SKM-1 treated with dmso at 0.1 percent for 144 hours (cell line): ENCODE results near the gene HBE1.
A peak's percentile ranks its signal among the peaks of the same experiment; 100 is the strongest.
"Not testable (repeated sequence)": the region's sequence is repeated elsewhere in the genome, so short reads cannot be mapped to it uniquely, and the experiment has no call there.

Experiments
- DNase-seq: peaks from one replicate; lab custom pipeline; 2025; ENCODE audit not compliant: unreplicated experiment; lab: John Stamatoyannopoulos, UW

The HBE1 gene

DNA sequence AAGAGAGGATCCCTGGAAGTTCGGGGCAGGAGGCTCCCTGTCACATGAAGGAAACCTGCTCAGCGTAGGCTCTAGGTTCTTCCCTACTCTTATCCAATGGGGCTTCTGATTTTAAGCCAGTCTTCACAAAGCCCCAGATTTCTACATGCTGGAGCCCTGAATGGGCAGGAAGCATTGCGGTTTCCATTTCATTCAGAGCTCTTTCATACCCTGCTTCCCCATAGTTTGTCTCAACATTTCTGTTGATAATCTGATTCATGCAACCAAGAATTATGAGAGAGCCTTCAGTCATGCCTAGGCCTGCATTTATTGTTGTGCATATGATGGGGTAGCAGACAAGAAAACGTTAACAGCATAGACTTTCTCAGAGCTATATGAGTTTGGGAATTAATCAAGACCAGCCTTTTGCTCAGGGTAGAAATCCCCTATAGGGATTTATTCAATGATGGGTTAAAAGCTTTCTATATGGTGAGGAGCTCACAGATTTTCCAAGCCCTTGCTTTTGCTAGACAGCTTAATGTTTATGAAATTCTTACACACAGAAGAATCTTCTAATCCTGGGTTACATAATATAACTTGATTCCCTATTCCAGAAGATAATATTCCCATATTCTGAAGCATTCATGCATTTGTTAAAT lies 16.1 kb upstream of the HBE1 start:
- DNase-seq = no peak

DNA sequence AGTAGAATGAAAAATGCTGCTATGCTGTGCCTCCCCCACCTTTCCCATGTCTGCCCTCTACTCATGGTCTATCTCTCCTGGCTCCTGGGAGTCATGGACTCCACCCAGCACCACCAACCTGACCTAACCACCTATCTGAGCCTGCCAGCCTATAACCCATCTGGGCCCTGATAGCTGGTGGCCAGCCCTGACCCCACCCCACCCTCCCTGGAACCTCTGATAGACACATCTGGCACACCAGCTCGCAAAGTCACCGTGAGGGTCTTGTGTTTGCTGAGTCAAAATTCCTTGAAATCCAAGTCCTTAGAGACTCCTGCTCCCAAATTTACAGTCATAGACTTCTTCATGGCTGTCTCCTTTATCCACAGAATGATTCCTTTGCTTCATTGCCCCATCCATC lies 14.9 kb upstream of the HBE1 start:
- no peak for DNase-seq

DNA sequence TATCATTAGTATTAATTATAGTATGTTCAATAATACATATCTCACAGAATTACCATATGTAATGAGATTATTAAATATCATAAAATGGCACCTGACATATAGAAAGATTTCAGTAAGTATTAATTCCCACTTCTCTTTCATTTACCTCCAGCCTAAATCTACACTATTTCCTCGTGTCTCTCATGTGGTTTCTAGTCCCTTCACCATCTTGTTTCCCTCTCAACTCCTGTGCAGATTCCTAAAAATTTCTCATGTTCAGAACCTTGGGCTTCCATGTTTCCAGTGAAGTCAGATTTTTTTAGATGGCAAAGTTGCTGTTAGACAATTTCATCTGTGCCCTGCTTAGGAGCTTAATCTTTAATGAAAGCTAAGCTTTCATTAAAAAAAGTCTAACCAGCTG lies 14.1 kb upstream of the HBE1 start:
- no peak for DNase-seq

DNA sequence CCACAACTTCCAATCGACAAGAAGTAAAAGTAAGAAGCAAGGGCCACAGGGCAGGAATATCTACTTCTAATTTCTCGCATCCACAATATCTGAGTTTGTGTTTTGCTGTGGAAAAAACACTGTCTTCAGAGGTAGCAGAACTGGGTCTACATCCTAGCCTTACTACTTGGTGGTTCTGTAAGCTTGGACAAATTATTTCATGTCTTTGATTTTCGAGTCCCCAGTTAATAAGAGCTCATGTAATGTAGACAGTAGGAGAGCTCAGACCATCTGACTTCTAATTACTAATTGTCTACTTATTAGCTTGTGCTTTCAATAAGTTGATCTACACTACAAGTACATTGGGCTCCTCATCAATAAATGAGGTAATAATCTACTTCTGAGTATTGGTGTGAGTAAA lies 13.3 kb upstream of the HBE1 start:
- DNase-seq = no peak

DNA sequence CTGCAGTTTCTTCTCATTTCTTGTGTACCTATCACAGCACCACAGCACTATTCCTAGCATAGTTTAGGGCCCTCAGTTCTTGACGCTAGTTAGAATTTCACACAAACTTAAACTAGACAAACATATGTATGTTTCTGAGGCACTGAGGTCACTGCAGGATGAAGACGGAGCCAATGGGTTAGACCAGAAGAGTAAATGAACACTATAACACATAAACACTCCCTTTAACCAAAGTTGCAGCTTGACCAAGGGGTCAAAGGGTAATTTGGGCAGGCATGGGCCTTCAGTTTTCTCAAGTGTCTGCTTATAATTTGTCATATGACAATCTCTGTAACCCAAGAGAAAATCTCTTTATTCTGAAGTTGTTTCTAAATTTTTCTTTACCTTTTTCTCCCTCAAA lies 12.9 kb upstream of the HBE1 start:
- no peak for DNase-seq

DNA sequence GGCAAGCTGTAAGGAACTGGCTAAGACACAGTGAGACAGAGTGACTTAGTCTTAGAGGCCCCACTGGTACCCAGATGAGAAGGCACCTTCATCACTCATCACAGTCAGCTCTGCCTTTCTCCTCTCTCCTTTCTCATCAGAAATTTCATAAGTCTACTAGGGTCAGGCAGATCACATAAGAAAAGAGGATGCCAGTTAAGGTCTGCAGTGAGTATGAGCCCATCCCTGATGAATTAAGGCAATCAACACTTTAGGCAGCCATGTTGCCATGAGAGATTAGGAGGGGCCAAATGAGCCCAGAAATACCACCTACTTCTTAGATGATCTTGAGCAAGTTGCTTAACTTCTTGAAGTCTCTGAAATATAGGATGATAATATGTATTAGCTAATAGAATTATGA lies 11.9 kb upstream of the HBE1 start:
- no peak for DNase-seq

DNA sequence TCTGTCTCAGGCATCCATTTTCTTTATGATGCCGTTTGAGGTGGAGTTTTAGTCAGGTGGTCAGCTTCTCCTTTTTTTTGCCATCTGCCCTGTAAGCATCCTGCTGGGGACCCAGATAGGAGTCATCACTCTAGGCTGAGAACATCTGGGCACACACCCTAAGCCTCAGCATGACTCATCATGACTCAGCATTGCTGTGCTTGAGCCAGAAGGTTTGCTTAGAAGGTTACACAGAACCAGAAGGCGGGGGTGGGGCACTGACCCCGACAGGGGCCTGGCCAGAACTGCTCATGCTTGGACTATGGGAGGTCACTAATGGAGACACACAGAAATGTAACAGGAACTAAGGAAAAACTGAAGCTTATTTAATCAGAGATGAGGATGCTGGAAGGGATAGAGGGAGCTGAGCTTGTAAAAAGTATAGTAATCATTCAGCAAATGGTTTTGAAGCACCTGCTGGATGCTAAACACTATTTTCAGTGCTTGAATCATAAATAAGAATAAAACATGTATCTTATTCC lies 10.9 kb upstream of the HBE1 start:
- peak; percentile 76 for DNase-seq

DNA sequence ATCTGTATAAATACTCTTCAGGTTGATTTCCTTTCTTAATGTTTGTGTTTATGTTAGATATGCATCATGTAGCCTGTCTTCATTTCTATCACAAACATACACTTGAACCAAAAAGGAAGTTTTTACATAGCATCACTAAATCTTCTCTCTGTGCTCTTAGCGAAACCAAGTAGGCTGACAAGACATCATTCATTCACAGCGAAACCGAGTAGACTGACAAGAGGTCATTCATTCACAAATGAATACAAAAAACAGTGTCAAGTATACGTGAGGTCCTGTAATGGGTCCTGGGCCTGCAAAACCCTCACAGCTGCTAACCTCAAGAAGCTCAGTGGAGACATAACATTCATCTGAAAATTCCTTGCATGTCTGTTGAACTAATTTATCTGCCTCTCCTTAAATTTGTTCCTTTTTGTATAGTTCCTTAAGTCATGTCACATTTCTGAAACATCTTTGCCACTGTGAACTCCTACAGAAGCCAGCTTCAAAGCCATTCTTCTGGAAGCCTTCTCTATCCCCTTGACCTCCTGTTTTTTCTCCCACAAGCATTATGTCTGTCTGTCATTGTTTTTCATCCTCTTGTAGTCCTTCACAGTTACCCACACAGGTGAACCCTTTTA lies 9.8 kb upstream of the HBE1 start:
- DNase-seq = no peak

DNA sequence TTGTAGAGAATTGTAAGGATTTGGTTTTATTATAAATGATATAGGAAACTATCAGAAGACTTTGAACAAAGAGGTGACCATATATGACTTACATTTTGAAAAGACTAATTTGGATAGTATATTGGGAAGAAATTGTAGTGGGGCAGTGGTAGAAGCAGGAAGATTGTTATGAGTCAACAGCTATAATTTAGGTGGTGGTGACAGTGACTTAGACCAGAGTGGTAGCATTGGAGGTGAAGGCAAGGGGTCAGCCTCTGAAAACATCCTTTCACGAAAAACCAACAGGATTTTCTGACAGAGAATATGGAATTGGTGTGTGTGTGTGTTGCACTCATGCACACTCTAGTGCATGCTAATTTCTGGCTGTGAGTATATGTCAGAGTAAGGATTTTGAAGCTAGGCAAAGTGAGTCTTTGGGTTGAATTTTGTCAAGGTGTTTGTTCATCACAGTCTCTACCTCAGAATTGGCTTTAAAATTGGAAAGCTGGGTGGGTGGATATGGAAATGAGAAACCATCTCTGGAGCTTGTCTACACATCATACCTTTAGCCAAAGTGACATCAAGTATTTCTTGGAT lies 8.2 kb upstream of the HBE1 start:
- no peak for DNase-seq

DNA sequence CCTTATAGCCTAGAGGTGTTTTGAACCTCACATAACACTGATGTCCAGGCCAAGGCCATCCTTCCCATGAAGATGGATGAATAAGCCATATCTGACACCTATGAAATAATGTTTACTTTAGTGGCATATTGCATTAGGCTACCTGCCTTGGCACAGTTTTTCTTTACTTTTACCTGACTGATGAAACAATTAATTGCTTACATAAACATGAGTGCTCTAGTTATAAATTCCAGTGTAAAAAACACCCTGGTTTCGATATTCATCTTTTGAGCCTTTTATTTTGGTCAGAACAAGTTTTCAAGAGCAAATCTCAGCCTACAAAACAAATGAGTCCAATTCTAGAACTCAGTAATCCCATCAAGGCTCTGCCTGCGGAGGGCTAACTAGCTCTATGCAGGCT lies 7.0 kb upstream of the HBE1 start:
- DNase-seq = no peak

DNA sequence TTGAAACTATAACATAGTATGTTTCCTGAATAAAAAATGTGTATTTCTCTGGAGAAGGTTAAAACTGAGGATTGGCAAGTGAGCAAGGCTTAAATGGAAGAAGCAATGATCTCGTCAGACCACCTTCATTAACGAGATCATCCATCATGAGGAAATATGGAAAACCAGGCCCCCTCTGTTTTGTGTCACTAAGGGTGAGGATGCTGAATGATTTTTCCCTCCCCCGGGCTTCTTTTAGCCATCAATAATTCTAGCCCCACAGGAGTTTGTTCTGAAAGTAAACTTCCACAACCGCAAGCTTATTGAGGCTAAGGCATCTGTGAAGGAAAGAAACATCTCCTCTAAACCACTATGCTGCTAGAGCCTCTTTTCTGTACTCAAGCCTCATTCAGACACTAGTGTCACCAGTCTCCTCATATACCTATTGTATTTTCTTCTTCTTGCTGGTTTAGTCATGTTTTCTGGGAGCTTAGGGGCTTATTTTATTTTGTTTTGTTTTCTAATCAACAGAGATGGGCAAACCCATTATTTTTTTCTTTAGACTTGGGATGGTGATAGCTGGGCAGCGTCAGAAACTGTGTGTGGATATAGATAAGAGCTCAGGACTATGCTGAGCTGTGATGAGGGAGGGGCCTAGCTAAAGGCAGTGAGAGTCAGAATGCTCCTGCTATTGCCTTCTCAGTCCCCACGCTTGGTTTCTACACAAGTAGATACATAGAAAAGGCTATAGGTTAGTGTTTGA lies 5.8 kb upstream of the HBE1 start:
- DNase-seq = no peak

DNA sequence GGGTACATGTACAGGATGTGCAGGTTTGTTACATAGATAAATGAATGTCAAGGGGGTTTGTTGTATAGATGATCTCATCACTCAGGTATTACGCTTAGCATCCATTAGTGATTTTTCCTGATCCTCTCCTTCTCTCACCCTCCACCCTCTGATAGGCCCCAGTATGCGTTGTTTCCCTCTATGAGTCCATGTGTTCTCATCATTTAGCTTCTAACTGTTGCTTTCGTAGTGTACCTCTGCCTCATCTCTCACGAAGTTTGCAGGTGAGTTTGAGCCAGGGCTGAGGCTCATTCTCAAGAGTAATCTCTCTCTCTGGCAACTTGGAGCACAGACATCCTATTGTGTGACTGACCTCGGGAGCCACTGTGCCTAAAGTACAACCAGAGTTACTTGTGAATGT lies 4.7 kb upstream of the HBE1 start:
- DNase-seq = no peak

DNA sequence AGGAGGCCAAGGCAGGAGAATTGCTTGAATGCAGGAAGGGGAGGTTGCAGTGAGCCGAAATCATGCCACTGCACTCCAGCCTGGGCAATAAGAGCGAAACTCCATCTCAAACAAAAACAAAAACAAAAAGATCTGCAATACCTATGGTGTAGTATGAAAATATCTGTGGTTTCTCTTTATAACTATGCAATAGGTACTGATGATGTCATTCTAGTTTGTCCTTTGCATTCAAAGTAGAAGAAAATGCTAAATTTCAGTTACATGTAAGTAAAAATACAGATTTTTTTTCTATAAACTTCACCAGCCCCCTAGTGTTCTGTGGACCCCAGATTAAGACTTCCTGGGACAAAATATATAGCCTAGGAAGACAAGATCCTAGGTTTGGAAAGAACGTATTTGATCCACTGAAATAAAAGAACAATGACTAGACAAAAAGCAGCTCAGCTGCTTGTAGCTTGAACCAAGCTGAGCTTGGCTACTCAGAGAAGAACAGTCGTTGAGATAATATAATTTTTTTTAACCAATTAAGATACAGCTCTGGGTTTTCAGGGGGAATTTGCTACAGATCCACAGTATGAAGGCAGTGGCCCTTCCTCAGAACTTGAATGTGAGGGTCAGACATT lies 2.8 kb upstream of the HBE1 start:
- no peak for DNase-seq

DNA sequence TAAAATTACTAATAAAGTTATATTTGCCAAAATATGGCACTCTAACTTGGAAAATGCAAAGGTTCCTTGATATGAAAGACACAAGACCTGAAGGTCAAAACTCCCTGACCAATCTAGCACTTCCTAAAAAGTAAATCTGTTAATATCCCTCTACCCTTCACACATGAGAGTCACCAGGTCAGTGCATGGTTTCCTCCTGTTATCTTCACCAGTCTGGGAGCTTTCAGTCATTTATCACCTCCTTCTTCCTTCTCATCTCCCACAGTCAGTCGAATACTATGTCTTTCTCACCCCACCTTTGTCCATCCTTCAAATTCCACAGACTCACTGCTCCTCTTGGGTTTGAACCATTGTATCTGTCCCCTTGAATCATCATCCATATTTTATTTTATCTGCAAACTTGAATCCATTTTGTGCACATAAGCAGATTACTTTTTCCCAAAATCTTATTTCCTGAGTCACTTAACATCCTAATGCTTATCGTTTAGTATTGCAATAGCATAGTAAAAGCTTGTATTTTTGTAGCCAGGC lies 2.6 kb downstream of the HBE1 start:
- DNase-seq = no peak

DNA sequence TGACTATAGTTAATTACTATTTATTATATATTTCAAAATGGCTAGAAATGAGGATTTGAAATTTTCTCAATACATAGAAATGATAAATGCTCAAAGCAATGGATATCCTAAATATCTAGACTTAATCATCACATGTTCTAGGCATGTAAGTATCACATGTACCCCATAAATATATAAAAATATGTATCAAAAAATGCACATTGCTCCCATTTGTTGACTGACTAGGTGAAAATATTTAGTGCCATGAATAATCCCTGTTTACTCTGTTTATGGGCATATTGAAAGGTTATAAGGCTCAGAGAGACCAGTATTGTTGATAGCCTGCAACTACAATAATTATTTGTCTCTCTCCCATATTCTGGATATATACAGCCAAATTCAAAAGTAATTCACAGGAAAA lies 3.1 kb downstream of the HBE1 start:
- no peak for DNase-seq

DNA sequence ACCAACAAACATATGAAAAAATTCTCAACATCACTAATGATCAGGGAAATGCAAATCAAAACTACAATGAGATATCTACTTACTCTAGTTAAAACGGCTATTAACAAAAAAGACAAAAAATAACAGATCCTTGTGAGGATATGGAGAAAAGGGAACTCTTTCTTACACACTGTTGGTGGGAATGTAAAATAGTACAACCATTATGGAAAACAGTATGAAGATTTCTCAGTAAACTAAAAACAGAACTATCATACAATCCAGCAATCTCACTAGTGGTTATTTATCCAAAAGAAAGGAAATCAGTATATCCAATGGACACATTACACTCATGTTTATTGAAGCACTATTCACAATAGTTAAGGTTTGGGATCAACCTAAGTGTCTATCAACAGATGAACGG lies 3.9 kb downstream of the HBE1 start:
- DNase-seq = no peak

DNA sequence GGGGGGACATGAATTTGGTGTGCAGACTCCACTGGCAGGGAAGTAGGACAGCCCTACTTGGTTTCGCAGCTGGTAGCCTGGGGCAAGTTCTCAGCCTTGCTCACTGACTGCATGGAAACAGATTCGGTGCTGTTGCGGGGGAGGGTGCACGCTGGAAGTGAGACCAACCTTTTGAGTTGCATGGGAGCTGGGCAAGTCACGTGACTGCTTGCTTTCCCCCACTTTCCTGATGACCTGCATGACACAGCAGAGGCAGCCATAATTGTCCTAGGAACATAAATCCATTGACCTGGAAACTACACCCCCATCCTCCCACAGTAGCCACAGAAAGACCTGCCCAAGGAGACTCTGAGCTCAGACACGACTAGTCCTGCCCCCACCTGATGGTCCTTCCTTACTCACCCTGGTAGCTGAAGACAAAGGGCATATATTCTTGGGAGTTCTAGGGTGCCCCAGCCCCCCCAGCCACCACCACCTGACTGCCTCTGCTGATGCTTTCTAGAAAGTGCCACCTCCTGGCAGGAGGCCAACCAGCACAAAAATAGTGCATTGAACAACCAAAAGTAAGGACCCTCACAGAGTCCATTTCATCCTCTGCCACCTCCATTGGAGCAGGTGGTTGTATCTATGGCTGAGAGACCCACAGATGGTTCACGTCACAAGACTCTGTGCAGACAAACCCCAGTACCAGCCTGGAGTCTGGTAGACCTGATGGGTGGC lies 11.0 kb downstream of the HBE1 start:
- DNase-seq = no peak

DNA sequence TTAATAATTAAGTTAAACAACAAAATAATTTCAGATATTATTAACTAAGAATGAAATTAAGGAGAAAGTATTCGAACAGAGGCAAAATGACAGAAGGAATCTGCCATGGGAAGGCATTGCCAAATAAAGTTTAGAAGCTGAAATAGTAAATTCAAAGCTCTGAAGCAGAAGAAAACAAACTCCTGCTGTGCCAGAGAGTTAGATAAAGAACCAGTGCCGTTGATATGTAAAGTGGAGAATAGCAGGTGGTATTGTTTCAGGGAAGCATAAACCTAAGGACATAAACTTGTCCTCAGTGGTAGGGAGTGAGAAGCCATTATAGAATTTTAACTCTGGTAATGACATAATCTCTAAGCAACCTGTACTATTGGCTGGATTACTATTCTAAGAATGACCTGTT lies 12.4 kb downstream of the HBE1 start:
- no peak for DNase-seq

DNA sequence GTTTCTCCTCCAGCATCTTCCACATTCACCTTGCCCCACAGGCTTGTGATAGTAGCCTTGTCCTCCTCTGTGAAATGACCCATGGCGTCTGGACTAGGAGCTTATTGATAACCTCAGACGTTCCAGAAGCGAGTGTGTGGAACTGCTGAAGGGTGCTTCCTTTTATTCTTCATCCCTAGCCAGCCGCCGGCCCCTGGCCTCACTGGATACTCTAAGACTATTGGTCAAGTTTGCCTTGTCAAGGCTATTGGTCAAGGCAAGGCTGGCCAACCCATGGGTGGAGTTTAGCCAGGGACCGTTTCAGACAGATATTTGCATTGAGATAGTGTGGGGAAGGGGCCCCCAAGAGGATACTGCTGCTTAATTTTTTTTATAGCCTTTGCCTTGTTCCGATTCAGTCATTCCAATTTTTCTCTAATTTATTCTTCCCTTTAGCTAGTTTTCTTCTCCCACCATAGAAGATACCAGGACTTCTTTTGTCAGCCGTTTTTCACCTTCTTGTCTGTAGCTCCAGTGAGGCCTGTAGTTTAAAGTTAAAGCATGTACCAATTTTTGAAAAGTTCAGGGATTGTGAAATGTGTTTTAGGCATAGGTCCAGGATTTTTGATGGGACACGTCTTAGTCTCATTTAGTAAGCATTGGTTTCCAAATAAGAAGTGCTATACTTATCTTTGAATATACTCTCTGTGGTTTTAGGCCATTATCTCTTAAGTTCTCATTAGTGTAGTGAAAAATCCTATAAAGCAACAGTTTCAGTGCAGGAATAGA lies 14.9 kb downstream of the HBE1 start, which contains the start of gene HBG2:
Gene HBG2, minus strand, starts transcription at position 136 of the 768 bp plus-strand sequence. Its CDS starts 53 bp downstream, at position 83.
- not testable (repeated sequence) for DNase-seq

DNA sequence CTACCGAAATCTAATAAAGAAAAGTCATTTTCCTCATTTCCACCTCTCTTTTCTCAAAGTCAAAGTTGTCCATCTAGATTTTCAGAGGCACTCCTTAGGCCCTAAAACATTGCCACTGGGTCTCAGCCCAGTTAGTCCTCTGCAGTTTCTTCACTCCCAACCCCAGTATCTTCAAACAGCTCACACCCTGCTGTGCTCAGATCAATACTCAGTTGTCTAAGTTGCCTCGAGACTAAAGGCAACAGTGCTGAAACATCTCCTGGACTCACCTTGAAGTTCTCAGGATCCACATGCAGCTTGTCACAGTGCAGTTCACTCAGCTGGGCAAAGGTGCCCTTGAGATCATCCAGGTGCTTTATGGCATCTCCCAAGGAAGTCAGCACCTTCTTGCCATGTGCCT lies 15.7 kb downstream of the HBE1 start:
- DNase-seq = not testable (repeated sequence)
